Activated naive CD8-positive, alpha-beta T cell treated with anti-CD3 and anti-CD28 coated beads, Interleukin-2, amount 50 U/mL, for 16 hours (primary cell): ENCODE measurements around the gene MAU2.
"Not testable (repeated sequence)": the region's sequence is repeated elsewhere in the genome, so short reads cannot be mapped to it uniquely, and the experiment has no call there.

Experiments
- DNase-seq: peaks from one replicate; pipeline ENCODE4 v3.0.0-alpha.2; 2020; ENCODE audit warnings: low read depth, low spot score

The MAU2 gene

DNA sequence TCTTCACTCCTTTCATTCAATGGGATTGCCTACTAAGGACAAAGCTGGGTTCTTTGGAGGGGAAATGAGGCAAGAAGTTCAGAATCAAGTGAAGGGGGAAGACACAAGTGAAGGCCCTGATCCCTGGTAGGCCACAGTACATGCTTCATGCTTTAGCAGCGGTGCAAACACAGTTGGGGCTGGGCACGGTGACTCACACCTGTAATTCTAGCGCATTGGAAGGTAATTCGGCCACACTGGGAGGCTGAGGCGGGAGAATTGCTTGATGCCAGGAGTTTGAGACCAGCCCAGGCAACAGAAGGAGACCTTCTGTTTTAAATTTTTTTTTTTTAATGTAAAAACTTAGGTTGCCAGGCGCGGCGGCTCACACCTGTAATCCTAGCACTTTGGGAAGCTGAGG lies 61.5 kb downstream of the MAU2 start:
- no peak for DNase-seq

- no peak for DNase-seq
Observed at GRCh38 chr19:19384486-19384885, 63.9 kb downstream of the MAU2 start.

DNA sequence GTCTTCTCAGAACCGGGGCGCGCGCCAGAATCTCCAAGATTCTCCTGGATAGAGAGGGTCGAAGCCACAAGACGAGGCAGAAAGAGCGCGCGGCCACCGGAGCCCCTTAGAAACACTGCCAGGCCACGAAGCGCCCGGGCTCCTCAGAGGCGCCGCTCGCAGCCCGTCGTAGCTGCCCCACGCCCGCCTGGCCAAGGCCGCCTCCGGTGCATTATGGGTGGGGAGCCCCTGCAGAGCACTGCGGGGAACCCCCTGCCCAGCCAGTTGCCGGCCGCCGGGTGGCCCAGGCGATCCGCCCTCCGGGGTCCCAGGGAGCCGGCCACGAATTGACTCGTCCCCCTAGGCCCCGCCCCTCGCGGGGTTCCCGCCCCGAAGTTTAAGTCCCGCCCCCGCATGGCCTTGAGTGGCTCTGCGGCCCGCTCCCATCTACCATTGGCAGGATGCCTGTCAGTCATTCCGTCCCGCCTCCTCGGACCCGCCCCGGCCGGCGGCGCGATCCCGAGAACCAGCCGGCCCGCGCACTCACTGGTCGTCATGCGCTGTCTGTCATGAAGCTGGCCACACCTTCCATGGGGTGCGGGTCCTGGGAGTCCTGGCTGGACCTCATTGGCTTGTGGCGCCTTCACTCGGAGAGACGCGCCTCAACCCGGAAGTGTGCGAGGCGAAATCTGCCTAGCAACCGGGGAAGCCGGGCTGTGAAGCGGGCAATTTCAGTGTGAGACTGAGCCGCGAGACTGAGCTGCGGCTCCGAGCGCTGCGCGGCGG lies 64.7 kb downstream of the MAU2 start:
- DNase-seq: peak; percentile 99

DNA sequence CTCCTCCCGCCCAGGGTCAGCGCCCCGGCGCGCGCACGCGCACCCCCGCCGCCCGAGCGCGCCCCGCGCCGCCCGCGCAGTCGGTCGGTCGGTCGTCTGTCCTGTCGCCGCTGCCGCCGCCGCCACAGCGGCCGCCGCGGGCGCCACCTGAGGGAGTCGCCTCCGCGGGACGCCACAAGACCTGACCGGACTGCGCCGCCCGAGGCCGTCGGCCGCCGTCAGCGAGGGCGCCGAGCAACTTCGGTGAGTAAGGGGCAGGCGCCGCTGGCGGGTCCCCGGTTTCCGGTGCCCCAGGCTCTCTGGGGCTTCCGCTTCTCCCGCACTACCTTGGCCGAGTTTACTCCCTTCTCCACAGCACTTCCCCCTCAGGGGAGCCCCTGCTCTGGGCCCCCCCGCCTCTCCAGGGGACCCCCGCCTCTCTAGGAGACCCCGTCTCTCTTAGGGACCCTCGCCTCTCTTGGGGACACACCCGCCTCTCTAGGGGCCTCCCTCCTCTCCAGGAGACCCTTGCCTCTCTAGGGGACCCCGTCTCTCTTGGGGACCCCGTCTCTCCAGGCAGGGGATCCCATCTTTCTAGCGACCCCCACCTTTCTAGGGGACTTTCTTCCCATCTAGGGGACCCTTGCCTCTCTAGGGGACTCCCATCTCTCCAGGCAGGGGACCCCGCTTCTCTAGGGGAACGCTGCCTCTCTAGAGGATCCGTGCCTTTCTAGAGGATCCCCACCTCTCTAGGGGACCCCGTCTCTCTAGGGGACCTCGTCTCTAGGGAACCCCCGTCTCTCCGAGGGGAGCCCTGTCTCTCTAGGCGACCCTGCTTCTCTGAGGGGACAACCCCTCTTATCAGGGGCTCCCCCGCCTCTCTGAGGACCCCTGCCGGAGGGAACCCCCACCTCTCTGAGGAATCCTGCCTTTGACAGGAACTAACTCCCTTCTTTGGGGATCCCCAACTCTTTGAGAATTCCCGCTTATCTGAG lies 65.6 kb downstream of the MAU2 start:
- DNase-seq: no peak

DNA sequence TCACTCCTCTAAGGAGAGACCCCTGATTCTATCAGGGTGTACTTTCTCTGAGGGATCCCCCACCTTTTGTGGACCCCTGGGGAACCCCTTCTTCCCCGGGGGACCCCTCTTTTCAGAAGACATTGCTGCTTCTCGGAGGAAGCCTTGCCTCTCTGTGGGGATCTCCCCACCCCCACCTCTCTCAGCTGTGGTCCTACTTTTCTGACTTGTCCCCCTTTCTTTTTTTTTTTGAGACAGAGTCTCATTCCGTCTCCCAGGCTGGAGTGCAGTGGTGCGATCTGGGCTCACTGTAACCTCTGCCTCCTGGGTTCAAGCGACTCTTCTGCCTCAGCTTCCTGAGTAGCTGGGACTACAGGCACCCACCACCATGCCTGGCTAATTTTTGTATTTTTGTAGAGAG lies 66.5 kb downstream of the MAU2 start:
- no peak for DNase-seq

DNA sequence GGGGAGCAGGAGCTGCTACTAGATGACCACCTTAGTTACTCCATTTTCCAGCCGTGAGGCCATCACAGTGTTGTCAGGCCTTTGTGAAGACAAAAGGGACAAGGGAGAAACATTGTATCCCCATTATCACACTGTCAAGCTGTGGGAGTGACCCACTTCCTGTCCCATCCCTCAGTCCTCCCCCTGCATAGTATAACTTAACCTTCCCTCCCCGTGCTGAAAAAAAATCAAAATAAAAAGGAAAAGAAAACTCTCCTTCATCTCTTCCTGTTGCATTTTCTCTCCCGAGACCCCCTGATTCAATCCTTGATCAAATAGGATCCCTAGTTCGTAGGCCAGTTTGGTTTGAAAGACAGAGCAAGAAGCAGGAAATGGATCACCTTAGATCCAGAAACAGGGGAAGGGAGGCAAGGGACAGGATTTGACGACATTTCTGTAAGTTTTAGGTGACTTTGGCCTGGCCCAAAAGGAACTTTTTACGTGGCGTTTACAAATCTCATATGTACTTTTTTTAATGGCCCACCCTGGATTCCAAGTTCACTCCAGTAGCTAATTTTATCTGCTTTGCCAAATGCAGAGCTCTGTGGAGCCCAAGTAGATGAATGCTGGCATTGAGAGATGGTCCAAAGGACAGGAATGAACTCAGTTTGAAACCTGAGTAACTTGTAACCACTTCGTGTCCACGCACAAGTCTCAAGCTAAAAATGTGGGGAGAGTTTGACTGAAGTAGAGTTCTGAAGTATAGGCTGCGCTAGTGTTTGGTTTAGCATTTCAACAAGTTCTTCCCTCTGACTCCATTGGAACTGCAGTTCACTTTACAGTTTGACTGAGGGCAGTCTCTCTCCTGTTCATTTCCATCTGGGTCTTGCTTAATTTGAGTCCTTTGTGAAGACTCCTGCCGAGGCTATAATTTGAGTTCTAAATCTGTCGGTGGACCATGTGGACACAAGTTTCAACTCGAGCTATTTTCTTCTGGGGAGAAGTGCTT lies 68.2 kb downstream of the MAU2 start:
- DNase-seq: no peak

- not testable (repeated sequence) for DNase-seq
Observed at GRCh38 chr19:19389683-19390082, 69.1 kb downstream of the MAU2 start.

DNA sequence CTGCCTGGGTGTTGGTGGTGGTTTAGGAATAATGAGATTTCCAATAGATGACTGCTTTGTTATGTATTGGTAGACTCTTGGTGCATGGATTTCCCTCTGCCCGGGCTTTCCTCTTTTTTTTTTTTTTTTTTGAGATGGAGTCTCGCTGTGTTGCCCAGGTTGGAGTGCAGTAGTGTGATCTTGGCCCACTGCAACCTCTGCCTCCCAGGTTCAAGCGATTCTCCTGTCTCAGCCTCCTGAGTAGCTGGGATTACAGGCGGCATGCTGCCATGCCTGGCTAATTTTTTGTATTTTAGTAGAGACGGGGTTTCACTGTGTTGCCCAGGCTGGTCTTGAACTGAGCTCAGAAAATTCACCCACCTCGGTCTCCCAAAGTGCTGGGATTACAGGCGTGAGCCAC lies 73.7 kb downstream of the MAU2 start:
- DNase-seq: not testable (repeated sequence)

GRCh38 chr19:19399733-19400433 lies 79.3 kb downstream of the MAU2 start:
- no peak for DNase-seq

DNA sequence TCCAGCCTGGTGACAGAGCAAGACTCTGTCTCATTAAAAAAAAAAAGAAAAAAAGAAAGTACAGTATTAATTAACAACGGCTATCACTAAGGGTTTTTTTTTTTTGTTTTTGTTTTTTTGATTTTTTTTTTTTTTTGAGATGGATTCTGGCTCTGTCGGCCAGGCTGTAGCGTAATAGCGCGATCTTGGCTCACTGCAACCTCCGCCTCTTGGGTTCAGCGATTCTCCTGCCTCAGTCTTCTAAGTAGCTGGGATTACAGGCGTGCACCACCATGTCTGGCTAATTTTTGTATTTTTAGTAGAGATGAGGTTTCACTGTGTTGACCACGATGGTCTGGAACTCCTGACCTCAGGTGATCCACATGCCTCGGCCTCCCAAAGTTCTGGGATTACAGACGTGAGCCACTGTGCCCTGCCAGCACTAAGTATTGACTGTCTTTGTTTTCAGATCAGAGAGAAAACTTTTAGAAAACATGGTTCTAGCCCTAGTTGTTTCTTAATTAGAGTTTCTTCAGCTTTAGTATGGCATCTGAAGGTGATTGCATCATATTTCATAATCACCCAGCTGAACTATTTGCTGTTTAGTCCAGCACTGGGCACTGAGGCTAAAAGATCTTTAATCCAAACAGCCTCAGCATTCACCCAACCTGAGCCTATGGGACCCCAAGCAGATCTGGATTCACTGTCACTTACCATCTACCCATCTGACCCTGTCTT lies 82.2 kb downstream of the MAU2 start:
- no peak for DNase-seq

DNA sequence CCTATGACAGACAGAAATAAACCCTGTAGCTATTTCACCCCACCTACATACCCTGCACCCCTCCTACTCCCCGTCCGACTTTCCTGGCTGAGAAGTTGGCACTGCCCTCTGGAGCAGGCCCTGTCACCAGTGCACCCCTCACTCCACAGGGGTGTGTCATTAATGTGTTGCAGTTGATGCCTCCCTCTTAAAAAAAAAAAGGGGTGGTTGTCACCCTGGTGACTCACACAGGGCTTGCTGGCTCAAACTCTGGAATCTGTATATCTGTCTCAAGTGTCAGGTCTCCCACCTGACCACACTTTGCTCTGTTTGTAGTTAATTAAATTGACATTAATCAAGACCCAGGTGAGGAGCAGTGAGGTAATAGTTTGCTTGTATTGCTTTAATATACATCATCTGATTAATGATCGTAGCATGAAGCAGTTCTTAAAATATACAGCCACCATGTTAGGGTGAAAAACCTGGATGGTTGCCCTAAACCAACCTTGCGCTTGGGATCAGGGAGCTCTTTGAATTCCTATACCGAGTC lies 82.8 kb downstream of the MAU2 start:
- DNase-seq: no peak

DNA sequence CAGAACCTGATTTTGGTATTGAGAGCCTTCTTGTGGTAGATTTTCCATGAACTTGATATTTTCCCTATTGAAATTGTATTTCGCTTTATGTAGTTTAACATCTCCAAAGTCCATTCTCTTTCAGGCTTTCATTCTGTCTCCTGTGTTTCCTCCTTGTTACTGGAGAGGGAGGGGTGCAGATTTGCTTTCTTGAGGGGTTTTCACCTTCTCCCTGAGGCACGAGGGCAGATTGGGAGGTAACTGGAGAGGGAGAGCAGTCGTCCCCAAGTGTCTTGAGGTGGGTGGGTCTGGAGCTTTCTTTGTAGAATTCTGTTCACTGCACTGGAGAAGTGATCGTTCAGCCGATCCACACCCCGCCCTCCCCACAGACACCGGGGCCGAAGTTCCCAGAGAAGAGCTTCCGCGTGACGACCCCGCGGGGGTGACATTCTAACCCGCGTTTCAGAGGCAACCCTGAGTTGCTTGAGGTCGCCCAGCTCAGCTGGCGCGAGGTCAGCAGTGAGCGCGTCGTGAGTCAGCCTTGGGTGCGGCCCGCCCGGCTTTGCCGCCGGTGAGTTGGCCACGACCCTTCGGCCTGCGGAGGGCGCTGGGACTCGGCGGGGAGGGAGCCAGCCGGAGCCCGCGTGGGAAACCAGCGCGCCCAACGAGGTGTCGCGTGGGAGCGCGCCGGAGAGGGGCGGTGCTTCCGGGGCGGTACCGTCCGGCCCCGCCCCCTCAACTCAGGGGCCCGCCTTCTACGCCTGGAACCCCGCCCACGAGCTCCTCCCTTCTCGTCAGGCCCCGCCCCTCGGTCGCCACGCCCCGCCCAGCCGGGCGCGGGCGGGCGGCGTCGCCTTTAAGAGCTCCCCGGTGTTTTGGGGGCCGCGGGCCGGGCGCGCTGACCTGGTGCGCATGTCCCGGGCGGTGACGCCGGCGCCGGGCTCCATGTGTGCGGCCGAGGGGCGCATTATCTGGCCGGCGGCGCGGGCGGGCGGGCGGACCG lies 84.5 kb downstream of the MAU2 start, which contains the start of gene GATAD2A:
Gene GATAD2A (plus strand): TSS at position 797 of the 982 bp plus-strand sequence. CDS start 59,671 bp downstream, outside the sequence.
- peak; percentile 75 for DNase-seq

GRCh38 chr19:19405971-19406877 lies 85.6 kb downstream of the MAU2 start:
- no peak for DNase-seq

DNA sequence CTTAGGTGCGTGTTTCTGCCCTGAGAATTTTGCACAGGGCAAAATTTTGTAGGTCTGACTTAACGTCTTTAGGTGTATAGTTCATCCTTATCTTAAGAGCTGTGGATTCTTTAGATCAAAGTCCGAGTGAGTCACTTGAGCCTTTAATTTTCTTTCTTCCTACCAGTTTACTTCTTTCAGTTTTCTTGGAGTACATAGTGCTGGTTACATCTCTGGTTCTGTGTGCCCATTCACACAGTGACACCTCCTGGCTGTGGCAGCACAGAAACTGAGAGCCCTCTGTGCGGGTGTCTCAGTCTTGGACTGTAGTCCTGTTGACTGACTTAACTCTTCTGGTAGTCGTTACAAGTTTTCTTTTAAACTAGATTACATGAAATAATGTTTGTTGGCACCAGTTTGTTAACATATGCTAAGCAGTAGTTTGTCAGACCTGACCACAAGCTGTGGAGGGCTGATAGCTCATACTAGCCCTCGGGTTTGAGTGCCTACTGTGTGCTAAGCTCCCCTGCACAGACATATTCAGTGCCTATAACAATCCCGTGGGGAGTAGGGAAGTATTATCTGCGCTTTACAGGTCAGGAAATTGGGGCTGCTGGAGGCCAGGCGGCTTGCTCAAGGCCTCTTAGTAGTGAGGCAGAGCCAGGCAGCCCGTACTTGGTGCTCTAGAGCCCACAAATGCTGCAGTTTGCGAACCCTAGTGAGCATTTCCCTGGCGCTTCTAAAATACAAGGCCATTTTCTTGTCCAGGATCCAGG lies 86.4 kb downstream of the MAU2 start:
- DNase-seq: no peak

DNA sequence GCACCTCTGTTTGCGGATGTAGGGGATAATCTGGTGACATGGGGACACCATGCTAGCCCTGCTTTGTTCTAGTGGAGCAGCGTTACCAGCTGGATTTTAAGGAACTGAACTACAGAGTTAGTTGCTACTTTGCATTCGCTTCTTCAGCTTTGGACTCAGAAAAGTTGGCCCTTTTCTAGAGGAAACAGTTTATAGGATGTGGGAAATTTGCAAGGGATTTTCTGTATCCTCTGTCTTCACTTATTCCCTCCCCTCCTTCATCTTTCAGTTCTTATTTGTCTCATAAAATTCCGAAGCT lies 87.0 kb downstream of the MAU2 start:
- no peak for DNase-seq
